ENCODE measurements around the gene KCTD6. TPM values are rescaled to one million over a fixed set of nuclear protein-coding genes. Genes with fewer than 3 reads are reported as not detected.

Gene KCTD6
- total RNA-seq, 2 experiments from 2014 or later: 7.7 to 10.8 TPM

DNA sequence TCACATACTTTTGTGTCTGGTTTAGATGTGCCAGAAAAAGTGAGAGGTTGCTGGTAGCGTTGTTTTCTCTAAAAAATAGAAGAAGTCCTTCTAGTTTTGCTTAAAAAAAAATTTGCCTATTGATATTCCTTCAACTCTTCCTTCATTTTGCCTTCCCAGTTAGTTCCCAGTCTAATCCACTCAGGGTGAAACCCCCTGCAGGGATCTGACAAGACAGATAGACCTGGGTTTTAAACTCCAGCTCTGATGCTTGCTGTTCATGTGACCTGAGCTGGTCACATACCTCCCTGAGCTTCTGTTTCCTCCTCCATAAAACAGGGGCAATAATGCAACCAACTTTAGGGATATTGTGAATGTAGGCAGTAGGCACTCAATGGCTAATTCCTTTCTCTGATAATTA is 18.6 kb upstream of the KCTD6 start:
- Mint-ChIP-seq H3K36me3 (ENCODE audit: low read depth) (peaks cover 3% of the 10 kb centered on the region), H3K27me3 (peaks cover 3% of the 10 kb centered on the region), H3K9me3 (peaks cover 1% of the 10 kb centered on the region), H3K4me3 (no peak overlapping the region), H3K27ac (no peak overlapping the region), H3K4me1 (peaks cover 55% of the 10 kb centered on the region)
- no peak for DNase-seq
- CTCF ChIA-PET: interaction anchor here (0.7 to 4.4 kb wide), 6 partner anchors 10 to 166 kb away, joined by 3 to 22 read pairs (median 9); partner anchors contain the start of genes HTD2 and KCTD6
- POLR2A ChIA-PET: no interaction called here

DNA sequence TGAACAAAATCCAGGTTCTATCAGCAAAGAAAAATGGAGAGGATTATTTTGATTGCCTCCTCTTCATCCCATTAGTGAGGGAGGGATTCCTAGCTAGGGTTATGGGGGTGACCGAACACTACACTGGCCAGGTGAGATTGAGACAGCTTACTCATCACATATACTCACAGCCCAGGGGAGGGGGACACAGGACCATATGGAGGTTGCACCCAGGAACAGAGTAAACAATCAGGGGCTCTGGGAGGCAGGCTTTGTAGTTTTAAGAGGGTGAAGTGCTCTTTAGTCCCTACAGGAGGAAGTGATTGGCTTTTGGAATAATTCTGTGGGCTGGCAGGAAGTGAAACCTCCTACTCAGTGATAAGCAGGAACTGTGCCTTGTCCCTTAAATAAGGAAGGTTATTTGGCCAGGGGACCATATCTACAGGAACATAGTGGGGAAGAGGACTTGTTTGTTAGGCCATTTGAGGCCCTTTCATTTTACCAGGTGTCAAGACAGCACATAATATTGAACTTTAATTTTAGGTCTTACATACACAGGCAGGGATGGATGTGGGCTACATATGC is 17.5 kb upstream of the KCTD6 start:
- ChIA-PET POLR2A (no interaction called here), CTCF (interaction anchor here (3.1 to 4.4 kb wide), 3 partner anchors 10 to 17 kb away, joined by 14 to 22 read pairs (median 16); partner anchors contain the start of gene KCTD6)
- no peak for DNase-seq
- H3K4me3 Mint-ChIP-seq: no peak overlapping the region
- peaks cover 2% of the 10 kb centered on the region for H3K9me3 Mint-ChIP-seq
- no peak overlapping the region for H3K27ac Mint-ChIP-seq
- H3K27me3 Mint-ChIP-seq: peaks cover 7% of the 10 kb centered on the region
- peaks cover 51% of the 10 kb centered on the region for H3K4me1 Mint-ChIP-seq
- H3K36me3 Mint-ChIP-seq (ENCODE audit: low read depth): peaks cover 3% of the 10 kb centered on the region

DNA sequence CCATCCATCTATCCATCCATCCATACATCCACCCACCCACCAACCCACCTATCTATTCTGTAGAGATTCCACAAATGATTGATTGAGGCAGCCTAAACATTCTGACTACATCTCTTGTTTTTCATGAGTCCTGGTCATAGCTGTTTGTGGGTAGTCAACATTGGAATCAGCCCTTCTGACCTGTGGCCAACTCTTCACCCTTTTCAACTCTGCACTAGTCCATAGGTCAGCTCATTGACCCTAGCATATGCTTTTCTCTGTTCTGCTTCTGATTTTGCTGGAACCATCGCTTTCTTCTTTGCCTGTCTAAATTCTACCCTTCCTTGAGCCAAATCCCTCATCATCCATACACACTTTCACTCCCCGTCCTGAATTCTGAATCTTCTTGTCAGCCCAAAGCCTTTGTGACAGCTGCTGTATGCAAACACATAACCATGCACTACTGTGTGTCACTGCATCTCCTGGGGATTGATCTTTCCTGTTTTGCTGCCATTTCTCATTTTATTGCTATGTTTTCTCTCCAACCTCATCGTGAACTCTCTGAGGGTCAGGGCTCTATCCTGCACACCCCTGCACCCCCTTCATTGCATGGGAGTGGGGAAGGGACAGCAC is 16.8 kb upstream of the KCTD6 start:
- H3K27me3 Mint-ChIP-seq: peaks cover 8% of the 10 kb centered on the region
- peaks cover 47% of the 10 kb centered on the region for H3K4me1 Mint-ChIP-seq
- DNase-seq: no peak
- no peak overlapping the region for H3K27ac Mint-ChIP-seq
- peaks cover 2% of the 10 kb centered on the region for H3K9me3 Mint-ChIP-seq
- POLR2A ChIA-PET: no interaction called here
- CTCF ChIA-PET: no interaction called here
- no peak overlapping the region for H3K4me3 Mint-ChIP-seq
- peaks cover 3% of the 10 kb centered on the region for H3K36me3 Mint-ChIP-seq (ENCODE audit: low read depth)

DNA sequence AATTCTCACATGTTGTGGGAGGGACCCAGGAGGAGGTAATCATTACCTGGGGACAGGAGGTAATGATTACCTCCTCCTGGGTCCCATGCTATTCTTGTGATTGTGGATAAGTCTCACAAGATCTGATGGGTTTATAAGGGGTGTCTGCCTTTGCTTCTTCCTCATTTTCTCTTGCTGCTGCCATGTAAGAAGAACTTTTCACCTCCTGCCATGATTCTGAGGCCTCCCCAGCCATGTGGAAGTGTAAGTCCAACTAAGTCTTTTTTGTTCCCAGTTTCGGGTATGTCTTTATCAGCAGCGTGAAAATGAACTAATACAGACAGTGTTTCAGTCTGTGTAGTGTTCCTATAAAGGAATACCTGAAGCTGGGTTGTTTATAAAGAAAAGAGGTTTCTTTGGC is 13.1 kb upstream of the KCTD6 start:
- ChIA-PET POLR2A (no interaction called here), CTCF (no interaction called here)
- Mint-ChIP-seq H3K4me3 (no peak overlapping the region), H3K27me3 (peaks cover 15% of the 10 kb centered on the region), H3K4me1 (peaks cover 16% of the 10 kb centered on the region), H3K9me3 (peaks cover 3% of the 10 kb centered on the region), H3K27ac (no peak overlapping the region), H3K36me3 (ENCODE audit: low read depth) (peaks cover 1% of the 10 kb centered on the region)
- no peak for DNase-seq

DNA sequence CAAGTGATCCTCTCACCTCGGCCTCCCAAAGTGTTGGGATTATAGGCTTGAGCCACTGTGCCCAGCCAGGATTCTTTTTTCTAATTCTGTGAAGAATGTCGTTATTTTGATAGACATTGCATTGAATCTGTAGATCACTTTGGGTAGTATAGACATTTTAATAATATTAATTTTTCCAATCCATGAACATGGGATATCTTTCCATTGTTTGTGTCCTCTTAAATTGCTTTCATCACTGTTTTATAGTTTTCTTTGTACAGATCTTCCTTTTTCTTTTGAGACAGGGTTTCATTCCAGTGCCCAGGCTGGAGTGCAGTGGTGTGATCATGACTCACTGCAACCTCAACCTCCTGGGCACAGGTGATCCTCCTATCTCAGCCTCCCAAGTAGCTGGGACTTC is 11.6 kb upstream of the KCTD6 start:
- Mint-ChIP-seq H3K4me3 (no peak overlapping the region), H3K4me1 (peaks cover under 1% of the 10 kb centered on the region), H3K27me3 (peaks cover 20% of the 10 kb centered on the region), H3K36me3 (ENCODE audit: low read depth) (peaks cover 1% of the 10 kb centered on the region), H3K27ac (no peak overlapping the region), H3K9me3 (peaks cover 3% of the 10 kb centered on the region)
- POLR2A ChIA-PET: no interaction called here
- no peak for DNase-seq
- CTCF ChIA-PET: interaction anchor here (1.2 to 1.3 kb wide), 2 partner anchors 8 to 11 kb away, joined by 4 to 8 read pairs; partner anchors contain the start of gene KCTD6

DNA sequence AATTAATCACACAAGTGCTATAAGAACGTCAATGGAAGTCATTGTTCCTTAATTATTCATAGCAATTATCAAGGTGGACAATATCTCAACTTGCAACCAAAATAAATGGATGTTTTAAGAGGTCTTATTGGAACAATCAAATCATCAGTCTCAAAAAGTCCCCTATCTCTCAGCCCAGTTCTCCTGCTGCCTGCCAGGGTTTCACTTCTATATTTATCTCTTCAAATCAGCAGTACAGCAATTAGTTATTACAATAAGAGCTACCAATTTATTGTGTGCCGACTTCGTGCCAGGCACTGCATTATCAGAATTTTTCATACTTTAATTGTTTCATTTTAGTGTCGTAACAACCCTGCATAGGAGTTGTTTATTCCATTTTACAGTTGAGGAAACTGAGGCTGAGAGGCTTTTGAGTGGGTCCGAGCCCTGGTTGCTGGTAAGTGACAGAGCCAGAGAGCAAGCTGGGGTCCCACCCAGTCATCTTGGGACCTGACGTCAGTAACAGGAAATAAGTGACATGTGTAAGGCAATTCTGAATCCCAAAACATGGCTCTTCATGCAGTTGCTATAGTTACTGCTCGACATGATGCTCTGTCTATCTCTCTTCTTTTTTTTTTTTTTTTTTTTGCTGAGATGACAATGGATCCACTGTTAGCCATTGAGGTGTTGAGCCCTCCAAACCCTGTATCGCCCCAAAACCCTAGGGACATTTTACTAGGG is 8.8 kb upstream of the KCTD6 start:
- DNase-seq: no peak
- Mint-ChIP-seq H3K27me3 (peaks cover 39% of the 10 kb centered on the region), H3K36me3 (ENCODE audit: low read depth) (no peaks in the 10 kb centered on the region), H3K4me1 (no peaks in the 10 kb centered on the region), H3K9me3 (peaks cover 3% of the 10 kb centered on the region), H3K4me3 (no peak overlapping the region), H3K27ac (no peak overlapping the region)
- CTCF ChIA-PET: interaction anchor here (1.0 to 3.4 kb wide), 3 partner anchors 9 to 177 kb away, joined by 6 to 16 read pairs (median 7); partner anchors contain the start of genes HTD2, KCTD6 and RPP14
- POLR2A ChIA-PET: no interaction called here

DNA sequence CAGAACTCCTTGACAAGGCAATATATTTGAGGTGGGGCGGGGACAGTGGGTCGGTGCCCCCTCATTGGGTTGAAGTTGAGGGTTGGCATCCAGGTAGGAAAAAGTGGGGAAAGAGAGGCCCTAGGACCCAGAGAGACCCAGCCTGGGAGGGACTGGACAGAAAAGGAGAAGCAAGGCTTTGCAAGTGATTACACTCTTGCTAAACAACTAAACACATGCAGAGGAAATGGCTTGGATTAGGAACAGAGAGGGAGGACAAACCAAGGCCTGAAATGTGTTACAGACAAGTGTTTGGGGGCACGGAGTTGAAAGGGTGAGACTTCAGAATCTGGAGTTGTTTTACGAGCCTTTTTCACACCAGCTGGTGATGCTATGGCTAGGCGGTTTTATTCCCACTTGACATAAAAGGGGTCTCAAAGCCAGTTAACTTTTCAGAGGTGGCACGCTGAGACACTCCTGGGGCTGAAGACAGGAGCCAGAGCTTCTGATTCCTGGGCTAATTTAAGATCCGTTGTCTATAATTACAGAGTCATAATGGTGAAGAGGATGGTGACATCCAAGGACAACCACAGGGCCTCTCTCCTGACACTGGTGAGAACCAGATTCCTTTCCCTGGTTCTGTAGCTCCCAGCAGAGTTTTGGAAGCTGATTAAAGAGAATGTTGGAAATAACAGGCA is 7.7 kb upstream of the KCTD6 start:
- Mint-ChIP-seq H3K36me3 (ENCODE audit: low read depth) (no peaks in the 10 kb centered on the region), H3K27ac (no peak overlapping the region), H3K9me3 (peaks cover 2% of the 10 kb centered on the region), H3K4me3 (no peak overlapping the region), H3K4me1 (no peaks in the 10 kb centered on the region), H3K27me3 (peaks cover 44% of the 10 kb centered on the region)
- ChIA-PET POLR2A (no interaction called here), CTCF (interaction anchor here (1.6 to 3.4 kb wide), 3 partner anchors 12 to 178 kb away, joined by 4 to 16 read pairs (median 7); partner anchors contain the start of genes HTD2 and RPP14)
- DNase-seq: no peak

DNA sequence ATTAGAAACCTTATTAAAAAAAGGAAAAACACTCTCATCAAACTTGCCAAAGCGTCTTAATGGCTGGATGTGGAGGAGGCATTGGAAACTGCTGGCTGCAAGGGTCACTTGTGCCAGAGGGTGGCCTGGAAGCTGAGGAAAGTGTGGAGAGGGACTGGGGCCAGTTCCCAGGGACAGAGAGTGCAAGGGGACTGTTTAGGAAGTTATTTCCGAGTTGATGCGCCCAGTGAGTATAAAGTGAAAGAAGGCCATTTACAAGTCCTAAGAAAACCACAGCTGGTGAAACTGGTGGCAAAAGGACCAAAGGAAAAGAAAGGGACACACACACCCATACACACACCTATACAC is 7.2 kb upstream of the KCTD6 start:
- Mint-ChIP-seq H3K27ac (no peak overlapping the region), H3K36me3 (ENCODE audit: low read depth) (no peaks in the 10 kb centered on the region), H3K27me3 (peaks cover 47% of the 10 kb centered on the region), H3K4me3 (no peak overlapping the region), H3K9me3 (peaks cover 2% of the 10 kb centered on the region), H3K4me1 (peaks cover under 1% of the 10 kb centered on the region)
- CTCF ChIA-PET: interaction anchor here (1.1 to 3.4 kb wide), 4 partner anchors 13 to 178 kb away, joined by 4 to 16 read pairs (median 8); partner anchors contain the start of genes HTD2 and RPP14
- POLR2A ChIA-PET: no interaction called here
- DNase-seq: no peak

DNA sequence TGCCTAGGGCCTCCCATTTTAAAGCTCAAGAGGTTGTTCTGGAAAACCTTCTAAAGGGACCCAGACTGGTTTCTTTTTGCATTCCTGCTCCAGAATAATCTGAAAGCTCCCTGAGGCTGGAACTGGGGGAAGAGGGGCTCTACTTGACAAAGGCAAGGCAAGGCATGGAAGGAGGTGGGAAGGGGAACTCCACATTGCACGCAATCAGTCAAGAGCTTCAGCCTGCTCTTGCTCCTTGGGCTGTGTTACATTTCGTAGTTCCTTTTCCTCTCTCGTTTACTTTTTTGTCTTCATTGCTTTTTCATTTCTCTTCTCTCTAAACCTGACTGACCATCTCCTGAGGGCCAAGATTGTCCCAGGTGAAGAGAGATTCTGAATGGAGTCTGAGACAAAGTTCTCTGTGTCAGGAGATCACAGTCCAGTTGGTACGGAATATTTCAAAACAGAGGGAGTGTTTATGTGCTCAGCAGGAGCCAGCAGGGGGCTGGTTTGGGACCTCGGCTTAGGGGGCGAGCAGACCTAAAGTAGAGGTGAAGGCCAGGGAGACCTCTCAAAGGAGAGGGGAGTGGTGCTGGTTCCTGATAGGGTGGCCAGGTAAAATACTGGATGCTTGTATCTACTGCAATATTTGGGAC is 6.0 kb upstream of the KCTD6 start:
- DNase-seq: no peak
- no peaks in the 10 kb centered on the region for H3K9me3 Mint-ChIP-seq
- H3K27me3 Mint-ChIP-seq: peaks cover 52% of the 10 kb centered on the region
- no peak overlapping the region for H3K27ac Mint-ChIP-seq
- POLR2A ChIA-PET: no interaction called here
- no peaks in the 10 kb centered on the region for H3K36me3 Mint-ChIP-seq (ENCODE audit: low read depth)
- H3K4me3 Mint-ChIP-seq: no peak overlapping the region
- peaks cover 8% of the 10 kb centered on the region for H3K4me1 Mint-ChIP-seq
- CTCF ChIA-PET: interaction anchor here (1.0 to 3.4 kb wide), 7 partner anchors 14 to 179 kb away, joined by 3 to 16 read pairs (median 3); partner anchors contain the start of genes HTD2 and RPP14

DNA sequence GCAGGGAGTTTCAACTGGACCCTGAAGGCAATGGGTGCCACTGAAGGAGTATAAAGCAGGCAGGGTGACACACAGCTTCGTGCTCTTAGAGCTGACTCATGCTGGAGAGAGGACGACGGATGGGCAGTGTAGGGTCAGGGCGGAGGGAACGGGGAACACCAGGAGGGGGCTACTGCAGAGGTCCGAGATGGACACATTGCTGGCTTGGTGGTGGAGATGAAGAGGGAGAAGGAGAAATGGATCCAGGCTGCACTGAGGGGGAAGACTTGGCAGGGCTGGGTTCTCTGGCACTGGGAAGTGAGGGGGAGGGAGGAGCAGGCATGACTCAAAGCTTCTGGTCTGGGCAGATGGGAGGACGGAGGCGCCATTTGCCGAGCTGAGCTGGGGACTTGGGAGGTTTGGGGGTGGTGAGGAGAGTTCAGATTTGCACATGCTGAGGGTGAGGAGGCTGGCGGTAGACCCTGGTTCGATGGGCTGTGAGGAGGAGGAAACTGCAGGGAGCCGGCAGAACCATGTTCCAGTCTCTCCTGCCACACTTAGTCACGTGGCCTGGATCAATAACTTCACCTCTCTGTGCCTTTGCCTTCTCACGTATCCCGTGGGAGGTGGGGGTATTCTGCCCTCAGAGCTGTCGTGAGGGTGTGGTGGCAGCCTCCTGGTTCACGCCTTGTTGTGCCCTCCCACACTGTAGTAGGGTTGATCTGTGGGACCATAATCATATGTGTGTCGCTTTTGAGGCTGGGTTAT is 4.6 kb upstream of the KCTD6 start:
- Mint-ChIP-seq H3K4me1 (peaks cover 12% of the 10 kb centered on the region), H3K27ac (no peak overlapping the region), H3K27me3 (peaks cover 52% of the 10 kb centered on the region), H3K36me3 (ENCODE audit: low read depth) (no peaks in the 10 kb centered on the region), H3K4me3 (no peak overlapping the region), H3K9me3 (no peaks in the 10 kb centered on the region)
- CTCF ChIA-PET: interaction anchor here (0.6 to 2.3 kb wide), 7 partner anchors 10 to 181 kb away, joined by 3 to 11 read pairs (median 3); partner anchors contain the start of genes HTD2 and RPP14
- POLR2A ChIA-PET: no interaction called here
- no peak for DNase-seq

DNA sequence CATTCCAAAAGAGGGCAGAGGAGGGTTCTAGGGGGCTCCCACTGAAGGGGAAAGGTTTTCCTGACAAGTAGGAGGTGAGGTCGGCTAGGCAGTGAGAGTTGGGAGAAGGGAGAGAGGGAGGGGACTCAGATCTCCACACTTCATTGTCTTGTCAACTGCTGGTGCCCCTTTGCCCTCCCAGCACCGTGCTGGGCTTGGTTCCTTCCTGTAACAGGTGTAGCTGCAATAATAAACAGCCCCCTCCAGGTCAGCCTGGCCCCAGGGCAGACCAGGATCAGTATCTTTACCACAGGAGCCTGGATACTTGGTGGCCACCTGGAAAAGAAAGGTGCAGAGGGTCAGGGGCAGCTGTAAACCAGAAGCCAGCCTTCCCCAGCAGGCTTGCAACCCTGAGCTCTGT is 2.9 kb upstream of the KCTD6 start:
- DNase-seq: no peak
- Mint-ChIP-seq H3K9me3 (no peaks in the 10 kb centered on the region), H3K4me3 (no peak overlapping the region), H3K4me1 (peaks cover 27% of the 10 kb centered on the region), H3K27me3 (peaks cover 51% of the 10 kb centered on the region), H3K36me3 (ENCODE audit: low read depth) (no peaks in the 10 kb centered on the region), H3K27ac (no peak overlapping the region)
- ChIA-PET POLR2A (no interaction called here), CTCF (interaction anchor here (0.9 kb wide), 1 partner anchor 139 kb away, joined by 3 read pairs; no protein-coding TSS in a partner anchor)

Data from activated CD4-positive, alpha-beta T cell treated with anti-CD3 and anti-CD28 coated beads, Interleukin-2, amount 10 ng/mL, durations not matched to agents 7 days and 5 days (primary cell).